GM18868 (cell line): ENCODE results near the gene PDE10A.

Experiments
- ATAC-seq: cut with Tn5 transposase; IDR thresholded peaks from one replicate; pipeline ENCODE4 v1.9.1; 2021; ENCODE audit warnings: mild to moderate bottlenecking, moderate library complexity; ENCODE audit not compliant: unreplicated experiment

PDE10A gene

GRCh38 chr6:165656581-165657324 lies 6.3 kb downstream of the PDE10A start:
- ATAC-seq = no peak

GRCh38 chr6:165655191-165655590 lies 7.8 kb downstream of the PDE10A start:
- ATAC-seq = no peak

GRCh38 chr6:165654144-165654543 lies 8.9 kb downstream of the PDE10A start:
- ATAC-seq = no peak

- no peak for ATAC-seq
Observed at GRCh38 chr6:165653607-165654006, 9.4 kb downstream of the PDE10A start.

GRCh38 chr6:165653196-165653595 lies 9.8 kb downstream of the PDE10A start:
- no peak for ATAC-seq

GRCh38 chr6:165652766-165653165 lies 10.3 kb downstream of the PDE10A start:
- ATAC-seq = no peak

- ATAC-seq = no peak
Observed at GRCh38 chr6:165649166-165650137, 13.6 kb downstream of the PDE10A start.

- ATAC-seq = no peak
Observed at GRCh38 chr6:165647041-165647440, 16.0 kb downstream of the PDE10A start.

GRCh38 chr6:165645919-165646318 lies 17.1 kb downstream of the PDE10A start:
- no peak for ATAC-seq

GRCh38 chr6:165644586-165645266 lies 18.3 kb downstream of the PDE10A start:
- no peak for ATAC-seq

- ATAC-seq = no peak
Observed at GRCh38 chr6:165643015-165643414, 20.0 kb downstream of the PDE10A start.

GRCh38 chr6:165641672-165642156 lies 21.3 kb downstream of the PDE10A start:
- ATAC-seq = no peak

GRCh38 chr6:165640806-165641205 lies 22.2 kb downstream of the PDE10A start:
- no peak for ATAC-seq

- ATAC-seq = no peak
Observed at GRCh38 chr6:165638530-165638929, 24.5 kb downstream of the PDE10A start.

- ATAC-seq = no peak
Observed at GRCh38 chr6:165637586-165637985, 25.5 kb downstream of the PDE10A start.

GRCh38 chr6:165636402-165637048 lies 26.5 kb downstream of the PDE10A start:
- no peak for ATAC-seq

GRCh38 chr6:165635965-165636364 lies 27.1 kb downstream of the PDE10A start:
- ATAC-seq = no peak

GRCh38 chr6:165634101-165634880 lies 28.8 kb downstream of the PDE10A start:
- peak; percentile 39 for ATAC-seq

GRCh38 chr6:165632194-165632593 lies 30.8 kb downstream of the PDE10A start:
- ATAC-seq = no peak

GRCh38 chr6:165630544-165630953 lies 32.5 kb downstream of the PDE10A start:
- peak; percentile 66 for ATAC-seq
